Measurements from ENCODE around the gene FLAD1.

Gene FLAD1

GRCh38 chr1:155040358-155041093 is 57.4 kb downstream of the FLAD1 start:
- no peak for DNase-seq
